ENCODE measurements around the gene MYOZ1. TPM values are rescaled to one million over a fixed set of nuclear protein-coding genes. Genes with fewer than 3 reads are reported as not detected.
"Not testable (repeated sequence)": the region's sequence is repeated elsewhere in the genome, so short reads cannot be mapped to it uniquely, and the experiment has no call there.

The MYOZ1 gene
- polyA plus RNA-seq, 1 of the 3 experiments (the other 2 are of a cell fraction): 0.26 TPM

DNA sequence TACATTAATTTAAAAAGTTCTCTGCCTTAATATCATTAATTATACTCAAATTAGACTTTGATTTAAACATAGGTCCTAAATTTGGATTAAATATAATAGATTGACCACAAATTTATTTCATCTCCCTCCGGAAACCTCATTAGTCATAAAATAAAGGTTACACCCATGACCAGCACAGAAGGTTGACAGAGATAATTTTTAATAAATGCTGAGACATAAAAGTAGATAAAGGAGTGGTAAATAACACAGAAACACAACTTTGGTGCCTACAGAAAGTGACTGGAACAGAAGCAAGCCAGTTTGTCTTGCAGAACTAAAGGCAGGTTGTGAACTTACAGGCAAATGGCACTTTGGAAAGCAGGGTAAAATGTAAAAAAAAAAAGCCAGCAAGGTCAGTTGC lies 46.4 kb upstream of the MYOZ1 start:
- POLR2A ChIA-PET; DNase-seq; H3K9me3 ChIP-seq; H3K4me1 ChIP-seq (ENCODE audit: control insufficient read depth in 1 of 2, insufficient read depth in 2 of 2, low read depth in 1 of 2, low read length in 1 of 2); H3K4me3 ChIP-seq (ENCODE audit: low read depth in 2 of 2, low read length in 1 of 2); H3K9me2 ChIP-seq; H3F3A ChIP-seq (replicated peaks; ENCODE audit: insufficient read depth); H4K20me1 ChIP-seq (ENCODE audit: insufficient read depth); H3K79me2 ChIP-seq (ENCODE audit: insufficient read depth); H2AFZ ChIP-seq (ENCODE audit: low read depth); H3K9ac ChIP-seq; H3K27me3 ChIP-seq (ENCODE audit: insufficient read depth); H3K4me2 ChIP-seq; CTCF ChIA-PET; H3K36me3 ChIP-seq (replicated peaks in 1 of 2; ENCODE audit: control insufficient read depth in 1 of 2, insufficient read depth in 2 of 2, low read length in 1 of 2); H3K27ac ChIP-seq (ENCODE audit: low read depth in 2 of 2, low read length in 1 of 2): not testable (repeated sequence)
- WGBS (ENCODE audit: low lambda C conversion rate): 88% methylated on average over 1 of the region's 1 CpG

DNA sequence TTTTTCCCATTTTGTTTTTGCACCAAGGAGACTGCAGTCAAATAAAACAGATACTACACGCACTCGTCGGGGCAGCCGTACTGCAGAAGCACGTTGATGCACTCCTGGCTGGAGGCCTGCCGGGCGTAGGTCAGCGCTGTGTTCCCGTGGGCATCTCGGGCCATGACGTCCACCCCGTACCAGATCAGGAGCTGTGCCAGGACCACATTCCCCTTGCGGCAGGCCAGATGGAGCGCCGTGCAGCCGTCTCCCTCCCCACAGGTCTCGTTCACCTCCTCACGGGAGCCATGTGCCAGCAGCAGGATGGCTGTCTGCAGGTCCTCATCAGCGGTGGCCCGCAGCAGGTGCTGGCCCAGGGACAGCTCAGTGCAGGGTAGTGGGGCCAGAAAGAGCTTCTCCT lies 33.3 kb upstream of the MYOZ1 start:
- DNase-seq; H2AFZ ChIP-seq (ENCODE audit: low read depth); H3K79me2 ChIP-seq (ENCODE audit: insufficient read depth); H3K4me2 ChIP-seq; H3K9me3 ChIP-seq; H4K20me1 ChIP-seq (ENCODE audit: insufficient read depth); H3K27me3 ChIP-seq (ENCODE audit: insufficient read depth); H3K36me3 ChIP-seq (replicated peaks in 1 of 2; ENCODE audit: control insufficient read depth in 1 of 2, insufficient read depth in 2 of 2, low read length in 1 of 2); H3K9me2 ChIP-seq; H3K4me3 ChIP-seq (ENCODE audit: low read depth in 2 of 2, low read length in 1 of 2); H3K27ac ChIP-seq (ENCODE audit: low read depth in 2 of 2, low read length in 1 of 2); H3K9ac ChIP-seq; CTCF ChIA-PET; H3K4me1 ChIP-seq (ENCODE audit: control insufficient read depth in 1 of 2, insufficient read depth in 2 of 2, low read depth in 1 of 2, low read length in 1 of 2); POLR2A ChIA-PET; H3F3A ChIP-seq (replicated peaks; ENCODE audit: insufficient read depth): not testable (repeated sequence)
- WGBS (ENCODE audit: low lambda C conversion rate): 100% methylated on average over 1 of the region's 20 CpGs

DNA sequence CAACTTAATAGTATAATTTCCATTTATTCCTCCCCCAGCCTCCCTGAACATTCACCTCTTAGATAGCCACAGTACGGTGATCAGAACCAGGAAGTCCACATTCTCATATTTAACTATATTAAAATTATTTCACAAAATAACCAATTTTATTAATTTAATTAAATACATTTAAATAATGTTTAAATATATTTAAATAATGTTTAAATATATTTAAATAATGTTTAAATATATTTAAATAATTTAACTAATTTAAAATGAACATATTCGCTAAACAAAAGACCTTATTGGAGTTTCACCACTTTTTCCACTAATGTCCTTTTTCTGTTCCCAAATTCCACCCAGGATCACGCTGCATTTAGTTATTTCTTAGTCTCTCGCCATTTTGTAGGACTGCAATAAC lies 27.1 kb upstream of the MYOZ1 start:
- H3K27me3 ChIP-seq (ENCODE audit: insufficient read depth); H3K4me1 ChIP-seq (ENCODE audit: control insufficient read depth in 1 of 2, insufficient read depth in 2 of 2, low read depth in 1 of 2, low read length in 1 of 2); H3K9me2 ChIP-seq; DNase-seq; H3F3A ChIP-seq (replicated peaks; ENCODE audit: insufficient read depth); H3K4me2 ChIP-seq; H4K20me1 ChIP-seq (ENCODE audit: insufficient read depth); H3K9ac ChIP-seq; H3K9me3 ChIP-seq; H3K4me3 ChIP-seq (ENCODE audit: low read depth in 2 of 2, low read length in 1 of 2); CTCF ChIA-PET; H2AFZ ChIP-seq (ENCODE audit: low read depth); H3K36me3 ChIP-seq (replicated peaks in 1 of 2; ENCODE audit: control insufficient read depth in 1 of 2, insufficient read depth in 2 of 2, low read length in 1 of 2); H3K79me2 ChIP-seq (ENCODE audit: insufficient read depth); POLR2A ChIA-PET; H3K27ac ChIP-seq (ENCODE audit: low read depth in 2 of 2, low read length in 1 of 2): not testable (repeated sequence)
- 97% methylated on average over 4 of the region's 4 CpGs for WGBS (ENCODE audit: low lambda C conversion rate)

DNA sequence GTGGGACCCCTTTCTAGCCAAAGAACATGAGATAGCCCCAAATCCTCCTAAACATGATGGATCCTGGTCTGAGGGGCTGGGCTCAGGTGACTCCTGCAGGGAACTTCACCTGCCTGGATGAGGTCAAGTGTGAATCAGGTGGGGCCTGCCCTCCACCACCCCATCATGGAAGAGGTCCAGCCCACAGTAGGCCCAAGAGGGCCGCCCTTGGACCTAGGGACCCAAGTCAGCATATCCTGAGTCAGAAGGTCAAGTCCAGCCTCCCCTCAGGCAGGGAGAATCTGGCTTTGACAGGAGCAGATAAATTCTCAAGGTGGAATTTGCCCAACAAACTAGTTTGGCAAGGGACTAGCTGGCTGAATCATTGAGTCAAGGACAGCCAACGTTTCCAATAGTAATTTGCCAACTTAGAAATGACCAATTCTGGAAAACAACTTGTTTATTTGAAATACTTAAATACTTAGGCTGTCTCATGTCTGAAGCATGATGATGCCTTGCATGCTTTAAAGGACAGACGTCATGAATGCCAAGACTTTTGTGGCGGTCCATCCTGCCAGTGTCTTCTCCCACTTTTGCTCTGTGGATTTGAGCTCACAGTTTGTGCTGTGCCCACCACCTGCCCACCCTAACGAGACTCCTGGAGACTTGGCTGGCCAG lies 25.0 kb upstream of the MYOZ1 start:
- WGBS (ENCODE audit: low lambda C conversion rate): 58% methylated on average over 4 of the region's 5 CpGs
- DNase-seq, CTCF ChIA-PET: not testable (repeated sequence)

DNA sequence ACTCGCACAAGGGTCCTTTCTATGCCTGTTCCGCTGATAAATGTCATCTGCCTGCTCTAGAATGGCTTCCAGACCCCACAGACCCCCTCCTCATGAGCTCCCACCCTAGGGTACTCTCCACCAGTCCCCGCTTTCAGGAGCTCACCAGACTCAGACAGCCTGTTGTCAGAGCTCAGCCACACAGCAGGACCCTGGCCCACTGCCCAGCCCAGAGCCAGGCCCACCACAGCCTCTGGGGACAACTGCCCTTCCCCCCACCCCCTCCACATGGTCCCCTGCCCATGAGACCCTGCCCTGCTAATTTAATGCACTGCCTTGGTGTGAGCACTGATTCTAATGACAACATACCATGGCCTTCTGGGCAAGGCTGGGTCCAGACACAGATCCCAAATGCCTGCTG lies 24.3 kb upstream of the MYOZ1 start:
- no CpG with 5 or more reads among the region's 3 CpGs for WGBS (ENCODE audit: low lambda C conversion rate)
- H2AFZ ChIP-seq (ENCODE audit: low read depth); H3K27ac ChIP-seq (ENCODE audit: low read depth in 2 of 2, low read length in 1 of 2); H3K4me3 ChIP-seq (ENCODE audit: low read depth in 2 of 2, low read length in 1 of 2); POLR2A ChIA-PET; H3K4me2 ChIP-seq; H3F3A ChIP-seq (replicated peaks; ENCODE audit: insufficient read depth); DNase-seq; CTCF ChIA-PET; H3K36me3 ChIP-seq (replicated peaks in 1 of 2; ENCODE audit: control insufficient read depth in 1 of 2, insufficient read depth in 2 of 2, low read length in 1 of 2); H3K9me3 ChIP-seq; H3K9me2 ChIP-seq; H3K27me3 ChIP-seq (ENCODE audit: insufficient read depth); H3K4me1 ChIP-seq (ENCODE audit: control insufficient read depth in 1 of 2, insufficient read depth in 2 of 2, low read depth in 1 of 2, low read length in 1 of 2); H3K79me2 ChIP-seq (ENCODE audit: insufficient read depth); H3K9ac ChIP-seq; H4K20me1 ChIP-seq (ENCODE audit: insufficient read depth): not testable (repeated sequence)

More for the DNA sequence above, 25.0 kb upstream of the MYOZ1 start:
- H3K27me3 ChIP-seq (ENCODE audit: insufficient read depth); H3K9me3 ChIP-seq; H3K4me1 ChIP-seq (ENCODE audit: control insufficient read depth in 1 of 2, insufficient read depth in 2 of 2, low read depth in 1 of 2, low read length in 1 of 2); H3K4me3 ChIP-seq (ENCODE audit: low read depth in 2 of 2, low read length in 1 of 2); H3K9me2 ChIP-seq; H3K36me3 ChIP-seq (replicated peaks in 1 of 2; ENCODE audit: control insufficient read depth in 1 of 2, insufficient read depth in 2 of 2, low read length in 1 of 2); H3K27ac ChIP-seq (ENCODE audit: low read depth in 2 of 2, low read length in 1 of 2); H3K79me2 ChIP-seq (ENCODE audit: insufficient read depth); H4K20me1 ChIP-seq (ENCODE audit: insufficient read depth); H3K9ac ChIP-seq; H3K4me2 ChIP-seq; H2AFZ ChIP-seq (ENCODE audit: low read depth); POLR2A ChIA-PET; H3F3A ChIP-seq (replicated peaks; ENCODE audit: insufficient read depth): not testable (repeated sequence)

DNA sequence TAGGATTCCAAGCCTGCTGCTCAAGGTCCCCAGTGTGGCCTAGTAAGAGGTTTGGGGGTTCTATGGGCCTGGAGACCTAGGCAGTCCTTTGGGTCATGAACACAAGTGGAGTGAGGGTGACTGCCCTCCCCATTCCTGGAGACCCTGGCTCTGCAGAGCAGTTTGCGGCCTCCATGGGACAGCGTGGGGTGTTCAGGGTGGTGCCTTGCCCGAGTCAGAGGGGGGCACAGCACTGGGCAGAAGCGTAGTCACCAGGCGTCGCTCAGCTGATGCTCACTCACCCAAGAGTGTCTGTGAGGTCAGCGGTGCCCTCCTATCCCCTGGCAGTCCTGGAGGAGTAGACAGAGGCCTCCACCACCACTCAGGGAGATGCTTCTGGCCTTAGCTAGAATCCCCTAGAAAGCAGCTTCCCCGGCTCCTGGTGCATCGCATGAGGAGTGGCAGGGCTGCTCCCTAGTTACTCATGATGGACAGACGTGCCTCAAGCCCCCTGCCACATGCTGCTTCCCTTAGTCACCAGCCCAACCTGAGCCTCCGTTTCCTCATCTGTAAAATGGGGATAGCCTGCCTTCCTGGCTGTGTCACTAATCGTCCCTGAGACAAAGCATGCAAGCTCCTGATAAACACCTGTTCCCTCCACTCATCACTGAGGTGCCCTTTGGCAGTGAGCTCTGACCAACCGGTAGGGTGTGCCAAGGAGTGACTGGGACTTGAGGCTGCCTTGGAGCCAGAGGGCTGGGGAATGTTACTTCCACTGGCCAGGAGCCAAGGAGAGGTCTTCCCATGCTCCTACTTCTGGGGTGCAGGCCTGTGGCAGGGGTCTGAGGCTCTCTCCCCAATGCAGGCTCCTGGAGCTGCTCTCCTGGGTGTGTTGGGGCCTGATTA lies 23.1 kb upstream of the MYOZ1 start:
- DNase-seq; H3K9ac ChIP-seq; H3K79me2 ChIP-seq (ENCODE audit: insufficient read depth); H3K27me3 ChIP-seq (ENCODE audit: insufficient read depth); H3K4me3 ChIP-seq (ENCODE audit: low read depth in 2 of 2, low read length in 1 of 2); H3F3A ChIP-seq (replicated peaks; ENCODE audit: insufficient read depth); H3K9me2 ChIP-seq; H3K9me3 ChIP-seq; H3K27ac ChIP-seq (ENCODE audit: low read depth in 2 of 2, low read length in 1 of 2); CTCF ChIA-PET; H4K20me1 ChIP-seq (ENCODE audit: insufficient read depth); H3K4me2 ChIP-seq; H3K4me1 ChIP-seq (ENCODE audit: control insufficient read depth in 1 of 2, insufficient read depth in 2 of 2, low read depth in 1 of 2, low read length in 1 of 2); H3K36me3 ChIP-seq (replicated peaks in 1 of 2; ENCODE audit: control insufficient read depth in 1 of 2, insufficient read depth in 2 of 2, low read length in 1 of 2); H2AFZ ChIP-seq (ENCODE audit: low read depth); POLR2A ChIA-PET: not testable (repeated sequence)
- 73% methylated on average over 6 of the region's 13 CpGs for WGBS (ENCODE audit: low lambda C conversion rate)
